ENCODE measurements around the gene SDK1.

SDK1 gene

GRCh38 chr7:4191525-4191924 lies 890.5 kb downstream of the SDK1 start:
- no peak for DNase-seq

DNA sequence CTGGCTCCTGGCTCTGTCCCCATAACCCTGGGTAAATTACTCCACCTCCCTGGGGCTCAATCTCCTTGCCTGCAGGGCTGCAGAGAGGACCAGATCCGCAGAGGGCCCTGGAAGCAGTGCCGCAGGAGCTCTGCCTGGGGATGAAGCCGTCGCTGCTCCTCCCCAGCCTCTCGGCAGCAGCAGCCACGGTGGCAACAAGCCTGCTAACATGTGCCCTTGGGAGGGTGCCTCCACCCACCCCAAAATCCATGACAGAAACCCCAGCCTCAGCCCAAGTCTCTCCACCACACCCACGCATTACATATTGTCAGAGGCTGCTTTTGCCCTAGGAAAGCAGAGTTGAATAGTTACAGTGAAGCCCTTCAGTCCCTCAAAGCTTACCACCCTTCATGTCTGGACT lies 894.6 kb downstream of the SDK1 start:
- no peak for DNase-seq

DNA sequence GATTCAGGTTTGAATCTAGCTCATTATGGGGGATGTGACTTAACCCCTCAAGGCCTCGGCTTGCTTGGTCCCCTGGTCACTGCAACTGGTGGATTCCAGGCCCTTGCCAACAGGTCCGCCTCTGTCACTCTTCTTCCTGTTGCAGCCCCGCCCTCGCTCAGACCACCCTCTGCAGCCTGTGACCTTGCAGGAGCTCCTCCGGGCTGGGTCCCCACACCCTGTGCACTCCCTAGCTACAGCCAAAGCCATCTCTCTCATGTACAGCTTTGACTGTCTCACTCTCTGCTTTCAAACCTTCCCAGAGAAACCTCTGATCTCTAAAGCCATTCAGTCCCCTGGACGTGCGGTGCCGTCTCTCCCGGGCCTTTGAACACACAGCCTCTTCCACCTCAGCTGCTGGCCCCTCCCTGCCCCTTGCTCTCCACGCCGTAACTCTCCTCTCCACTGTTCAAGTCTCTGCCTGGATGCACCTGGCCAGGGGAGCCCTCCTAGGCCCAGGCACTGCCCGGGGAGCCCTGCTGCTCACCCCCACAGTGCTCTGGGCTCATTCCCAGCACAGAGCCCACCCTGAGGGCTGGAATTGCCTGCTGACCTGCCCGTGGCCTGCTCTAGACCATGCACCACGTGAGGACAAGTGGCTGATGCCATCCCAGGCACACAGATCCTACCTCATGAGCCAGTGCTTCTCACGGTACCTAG lies 895.2 kb downstream of the SDK1 start:
- DNase-seq: no peak

- no peak for DNase-seq
These were observed 897.2 kb downstream of the SDK1 start for GRCh38 chr7:4198301-4198700.

DNA sequence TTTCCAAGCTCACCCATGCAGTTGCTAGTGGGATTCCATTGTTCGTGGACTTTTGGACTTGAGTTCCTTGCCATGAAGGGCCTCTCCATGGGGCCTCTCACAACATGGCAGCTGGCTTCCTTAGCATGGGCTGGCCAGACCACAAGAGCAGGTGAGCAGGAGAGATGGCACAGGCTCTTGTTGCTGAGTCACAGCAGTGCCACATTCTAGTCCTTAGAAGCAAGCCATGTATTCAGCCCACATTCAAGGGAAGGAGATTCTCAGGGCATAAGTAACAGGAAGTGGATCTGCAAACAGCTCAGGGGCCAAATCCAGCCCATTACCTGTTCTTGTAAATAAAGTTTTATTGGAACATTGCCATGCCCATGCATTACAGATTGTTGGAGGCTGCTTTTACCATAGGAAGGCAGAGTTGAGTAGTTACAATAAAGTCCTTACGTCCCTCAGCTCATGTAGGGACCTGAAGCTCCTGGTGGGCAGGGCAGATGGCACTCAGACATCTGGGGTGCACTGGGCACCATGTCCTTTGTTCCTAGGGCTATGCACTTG lies 899.6 kb downstream of the SDK1 start:
- no peak for DNase-seq

GRCh38 chr7:4201566-4201965 lies 900.5 kb downstream of the SDK1 start:
- DNase-seq: no peak

DNA sequence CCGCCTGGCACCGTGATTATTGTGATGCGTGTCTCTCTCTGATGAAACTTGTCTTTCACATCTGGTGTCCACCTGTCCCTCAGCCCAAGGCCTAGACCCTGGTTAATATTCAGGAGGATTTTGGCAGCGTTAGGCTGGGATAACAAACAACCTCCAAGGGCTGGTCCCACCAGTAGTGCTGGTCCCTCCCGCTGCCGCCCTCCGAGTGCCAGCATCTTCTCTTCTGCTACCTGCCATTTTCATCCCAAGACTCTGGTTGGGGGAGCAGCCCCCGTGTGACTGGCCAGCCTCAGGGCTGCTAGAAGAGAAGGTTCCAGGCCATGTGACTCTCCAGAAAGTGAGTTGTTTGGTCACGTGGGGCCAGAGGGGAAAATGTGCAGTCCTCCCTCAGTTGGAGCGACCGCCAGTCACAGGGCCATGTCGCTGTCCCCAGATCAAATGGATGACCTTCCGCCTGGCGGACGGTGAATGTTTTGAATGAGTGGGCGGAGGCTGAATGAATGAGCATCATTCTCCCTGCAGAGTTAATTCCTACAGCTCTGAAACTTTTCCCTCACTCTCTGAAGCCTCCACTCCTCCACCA lies 901.2 kb downstream of the SDK1 start:
- DNase-seq: no peak

DNA sequence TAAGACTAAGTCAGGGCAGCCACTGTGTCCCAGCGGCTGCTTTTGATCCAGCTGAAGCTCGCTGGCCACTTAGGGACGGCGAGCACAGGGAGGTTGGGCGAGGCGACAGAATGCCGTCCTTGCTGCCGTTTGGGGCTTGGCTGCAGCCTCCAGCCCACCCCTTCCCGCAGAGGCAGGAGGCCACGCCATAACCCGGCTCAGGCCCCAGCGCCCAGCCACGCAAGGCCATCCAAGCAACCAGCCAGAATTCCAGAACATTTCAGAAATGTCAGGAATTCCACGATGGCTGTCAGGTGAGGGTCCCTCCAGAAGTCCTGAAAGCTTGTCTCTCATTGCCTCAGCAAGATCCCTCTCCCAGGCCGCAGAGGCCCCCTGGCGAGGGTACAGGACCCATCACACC lies 901.9 kb downstream of the SDK1 start:
- no peak for DNase-seq

DNA sequence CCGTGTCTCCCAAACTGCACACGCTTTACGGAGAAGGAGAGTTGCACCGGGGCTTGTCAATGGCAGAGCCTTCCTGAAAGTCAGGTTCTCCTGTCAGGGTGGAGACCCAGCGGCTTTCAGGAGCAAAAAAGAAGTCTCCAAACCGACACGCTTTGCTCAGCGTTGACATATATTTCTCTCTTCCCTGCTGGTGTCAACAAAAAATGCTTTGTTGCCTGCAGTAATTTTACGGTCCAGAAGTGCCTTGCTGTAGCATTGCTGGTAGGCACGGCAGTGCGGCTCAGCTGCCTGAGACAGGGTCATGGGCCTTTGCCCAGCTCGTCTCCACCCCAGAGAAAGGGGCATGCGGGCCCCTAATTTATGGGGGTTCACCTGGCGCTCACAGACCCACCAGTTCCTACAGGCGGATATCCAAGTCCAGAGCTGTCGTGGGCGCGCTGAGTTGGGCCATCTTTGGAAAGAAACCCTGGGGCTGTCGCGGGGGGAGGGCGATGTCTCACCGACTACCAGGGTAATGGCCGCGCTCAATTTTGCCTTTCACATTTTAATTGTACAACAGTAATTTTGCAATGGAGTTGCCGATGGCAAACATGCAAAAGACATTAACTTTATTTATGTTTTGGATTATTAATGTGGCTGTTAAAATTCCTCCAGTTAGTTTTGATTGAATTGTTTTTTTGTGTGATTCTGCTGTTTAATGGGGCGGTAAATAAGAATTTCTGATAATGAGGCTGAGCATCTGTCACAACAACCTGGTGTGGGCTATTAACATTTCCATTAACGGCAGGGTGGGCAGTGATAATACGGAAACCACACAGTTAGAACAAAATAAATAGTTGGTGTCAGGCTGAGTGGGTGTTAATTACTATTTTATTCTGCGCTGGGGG lies 902.8 kb downstream of the SDK1 start:
- no peak for DNase-seq

GRCh38 chr7:4204513-4205165 lies 903.6 kb downstream of the SDK1 start:
- DNase-seq: no peak

DNA sequence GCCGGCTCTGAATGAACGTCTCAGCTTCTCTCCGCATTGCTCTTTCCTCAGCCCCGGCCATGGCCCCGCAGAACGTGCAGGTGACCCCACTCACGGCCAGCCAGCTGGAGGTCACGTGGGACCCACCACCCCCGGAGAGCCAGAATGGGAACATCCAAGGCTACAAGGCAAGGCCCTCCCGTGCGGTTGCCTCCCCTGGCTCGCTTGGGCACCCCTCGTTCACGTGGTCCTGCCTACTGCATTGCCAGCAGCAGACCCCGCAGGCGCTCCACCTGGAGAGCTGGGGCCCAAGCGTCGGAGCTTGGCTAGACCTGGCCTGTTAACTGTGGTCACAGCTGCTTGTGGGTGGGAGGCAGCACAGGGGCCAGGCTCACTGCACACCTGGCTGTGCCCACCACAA lies 904.8 kb downstream of the SDK1 start:
- no peak for DNase-seq

DNA sequence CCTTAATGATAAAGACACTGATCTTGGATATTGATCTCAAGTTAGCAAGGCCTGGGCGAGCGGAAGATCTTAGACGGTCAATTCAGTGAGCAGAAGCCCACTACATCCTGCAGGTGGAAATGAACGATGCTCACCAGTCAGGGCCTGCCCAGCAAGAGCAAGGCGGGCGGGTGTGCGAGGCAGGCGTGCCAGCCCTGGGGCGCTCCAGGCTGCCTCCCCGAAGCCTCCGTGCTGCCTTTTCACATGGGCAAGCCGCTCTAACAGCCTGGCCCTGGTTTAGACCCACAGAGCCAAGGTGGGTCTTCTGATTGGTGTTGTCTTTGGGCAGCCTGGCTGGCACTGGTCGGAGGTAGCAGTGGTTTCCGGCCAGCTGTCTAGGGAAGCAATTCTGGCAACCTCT lies 906.0 kb downstream of the SDK1 start:
- DNase-seq: no peak

DNA sequence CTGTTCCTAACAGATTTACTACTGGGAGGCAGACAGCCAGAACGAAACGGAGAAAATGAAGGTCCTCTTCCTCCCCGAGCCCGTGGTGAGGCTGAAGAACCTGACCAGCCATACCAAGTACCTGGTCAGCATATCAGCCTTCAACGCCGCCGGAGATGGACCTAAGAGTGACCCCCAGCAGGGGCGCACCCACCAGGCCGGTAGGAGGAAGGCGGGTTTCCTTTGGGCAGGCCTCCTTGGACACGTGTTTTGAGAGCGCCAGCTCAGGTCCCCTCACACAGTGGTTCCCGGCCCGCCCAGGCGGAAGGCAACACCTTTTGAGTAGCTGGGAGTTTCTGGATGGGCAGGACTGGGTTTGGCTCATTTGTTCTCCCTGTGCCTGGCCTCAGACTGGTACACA lies 907.0 kb downstream of the SDK1 start:
- DNase-seq: no peak

- DNase-seq: no peak
These were observed 907.5 kb downstream of the SDK1 start for GRCh38 chr7:4208586-4208985.

- DNase-seq: no peak
These were observed 908.1 kb downstream of the SDK1 start for GRCh38 chr7:4209126-4209525.

DNA sequence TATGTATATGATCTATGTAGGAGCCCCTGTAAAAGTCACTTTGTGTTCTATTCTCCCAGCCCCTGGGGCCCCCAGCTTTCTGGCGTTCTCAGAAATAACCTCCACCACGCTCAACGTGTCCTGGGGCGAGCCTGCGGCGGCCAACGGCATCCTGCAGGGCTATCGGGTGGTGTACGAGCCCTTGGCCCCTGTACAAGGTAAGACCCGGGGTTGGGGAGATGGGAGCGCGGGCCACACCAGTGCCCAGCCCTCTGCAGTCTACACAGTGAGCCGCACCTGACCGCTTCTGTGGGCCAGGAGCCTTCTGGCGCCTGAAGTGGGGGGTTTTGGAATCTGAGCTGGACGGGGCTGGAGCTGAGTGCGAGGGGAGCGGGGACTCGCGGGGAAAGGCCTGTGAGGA lies 908.9 kb downstream of the SDK1 start:
- no peak for DNase-seq

GRCh38 chr7:4210821-4211220 lies 909.8 kb downstream of the SDK1 start:
- no peak for DNase-seq

- no peak for DNase-seq
These were observed 910.2 kb downstream of the SDK1 start for GRCh38 chr7:4211261-4211660.

- no peak for DNase-seq
These were observed 911.3 kb downstream of the SDK1 start for GRCh38 chr7:4212376-4212775.

GRCh38 chr7:4214291-4215155 lies 913.5 kb downstream of the SDK1 start:
- no peak for DNase-seq

- no peak for DNase-seq
These were observed 914.2 kb downstream of the SDK1 start for GRCh38 chr7:4215176-4215720.

GRCh38 chr7:4216016-4216415 lies 915.0 kb downstream of the SDK1 start:
- DNase-seq: no peak

Data from hippocampal formation (tissue), 2 donors.